NCI-H510A (cell line): ENCODE data around the gene FCN1.

ENCODE experiments used
- DNase-seq: peaks from one replicate; lab custom pipeline; 2025; lab: John Stamatoyannopoulos, UW

Gene FCN1

GRCh38 chr9:134937164-134937555 is 19.4 kb upstream of the FCN1 start:
- DNase-seq = no peak

DNA sequence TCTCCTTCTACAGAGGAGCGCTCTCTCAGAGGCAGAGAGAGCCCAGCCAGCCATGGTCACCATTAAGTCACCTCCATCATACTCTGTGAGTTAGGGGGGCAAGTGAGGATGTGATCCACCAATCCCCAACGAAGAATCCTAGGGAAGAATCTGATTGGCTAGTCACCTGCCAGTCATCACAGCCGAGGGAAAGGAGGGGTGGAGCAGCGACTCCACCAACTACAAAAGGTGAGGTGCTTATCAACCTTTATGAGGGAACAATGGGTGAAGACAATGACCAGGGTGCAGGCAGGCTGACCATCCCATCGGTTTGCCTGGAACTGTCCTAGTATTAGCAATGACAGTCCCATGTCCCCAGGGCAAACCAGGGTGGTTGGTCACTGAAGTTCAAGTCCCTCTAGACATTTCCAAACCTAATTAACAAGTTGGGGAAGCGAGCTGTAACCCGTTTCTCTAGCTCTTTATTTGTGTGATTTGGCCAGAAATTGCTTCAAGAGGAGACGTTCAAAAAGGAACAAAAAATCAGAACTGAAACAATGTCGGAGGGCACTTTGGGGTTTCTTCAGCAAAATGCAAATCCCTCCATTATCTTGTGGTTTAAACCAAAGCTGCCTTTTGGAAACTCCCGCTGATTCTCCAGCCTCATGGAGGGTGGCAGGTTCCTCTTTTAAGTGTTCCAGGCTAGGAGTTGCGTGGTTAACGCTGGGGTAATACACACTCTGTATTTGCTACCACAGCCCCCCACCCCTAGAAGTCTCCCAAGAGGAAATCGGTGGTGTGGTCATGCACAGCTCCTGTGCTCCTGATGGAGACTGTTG is 18.8 kb upstream of the FCN1 start:
- DNase-seq = no peak

- no peak for DNase-seq
These were observed 18.1 kb upstream of the FCN1 start for GRCh38 chr9:134935701-134936345.

GRCh38 chr9:134935056-134935640 is 17.4 kb upstream of the FCN1 start:
- DNase-seq = no peak

GRCh38 chr9:134933076-134933659 is 15.5 kb upstream of the FCN1 start:
- DNase-seq = no peak

DNA sequence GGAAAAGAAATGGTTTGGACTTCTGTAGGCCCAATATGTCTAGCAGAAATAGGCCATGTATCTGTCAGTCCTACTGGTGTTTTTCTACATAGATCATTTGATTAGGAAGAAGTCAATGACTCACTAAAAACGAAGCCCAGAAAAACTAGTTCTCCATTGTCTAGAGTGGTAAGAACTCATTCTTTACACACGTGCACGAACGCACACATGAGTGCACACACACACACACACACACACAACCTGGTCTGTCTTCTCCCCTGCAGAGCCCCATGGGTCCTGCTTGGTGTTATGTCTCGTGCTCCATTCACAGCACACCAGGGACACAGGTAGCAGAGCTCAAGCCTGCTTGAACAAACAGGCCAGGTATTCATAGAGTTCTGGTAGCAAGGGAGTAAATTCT is 14.9 kb upstream of the FCN1 start:
- no peak for DNase-seq

- DNase-seq = no peak
These were observed 14.5 kb upstream of the FCN1 start for GRCh38 chr9:134932171-134932570.

DNA sequence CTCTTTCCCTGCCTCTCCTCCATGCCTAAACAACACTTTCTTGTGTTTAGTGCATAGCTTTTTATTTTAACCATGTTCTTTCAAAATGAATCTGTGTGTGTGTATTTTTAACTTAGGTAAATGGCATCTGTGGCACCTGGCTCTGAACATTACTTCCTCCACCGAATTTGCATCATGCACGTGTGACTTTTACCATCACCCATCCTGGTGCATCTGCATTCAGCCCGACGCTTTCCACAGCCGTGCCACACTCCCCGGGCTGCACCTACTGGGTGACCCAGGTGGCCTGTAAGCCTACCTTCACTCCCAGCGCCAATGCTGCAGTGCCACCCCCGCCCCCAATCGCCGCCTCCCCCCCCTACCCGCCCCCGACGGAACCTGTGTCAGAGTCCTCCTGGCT is 12.7 kb upstream of the FCN1 start:
- no peak for DNase-seq

DNA sequence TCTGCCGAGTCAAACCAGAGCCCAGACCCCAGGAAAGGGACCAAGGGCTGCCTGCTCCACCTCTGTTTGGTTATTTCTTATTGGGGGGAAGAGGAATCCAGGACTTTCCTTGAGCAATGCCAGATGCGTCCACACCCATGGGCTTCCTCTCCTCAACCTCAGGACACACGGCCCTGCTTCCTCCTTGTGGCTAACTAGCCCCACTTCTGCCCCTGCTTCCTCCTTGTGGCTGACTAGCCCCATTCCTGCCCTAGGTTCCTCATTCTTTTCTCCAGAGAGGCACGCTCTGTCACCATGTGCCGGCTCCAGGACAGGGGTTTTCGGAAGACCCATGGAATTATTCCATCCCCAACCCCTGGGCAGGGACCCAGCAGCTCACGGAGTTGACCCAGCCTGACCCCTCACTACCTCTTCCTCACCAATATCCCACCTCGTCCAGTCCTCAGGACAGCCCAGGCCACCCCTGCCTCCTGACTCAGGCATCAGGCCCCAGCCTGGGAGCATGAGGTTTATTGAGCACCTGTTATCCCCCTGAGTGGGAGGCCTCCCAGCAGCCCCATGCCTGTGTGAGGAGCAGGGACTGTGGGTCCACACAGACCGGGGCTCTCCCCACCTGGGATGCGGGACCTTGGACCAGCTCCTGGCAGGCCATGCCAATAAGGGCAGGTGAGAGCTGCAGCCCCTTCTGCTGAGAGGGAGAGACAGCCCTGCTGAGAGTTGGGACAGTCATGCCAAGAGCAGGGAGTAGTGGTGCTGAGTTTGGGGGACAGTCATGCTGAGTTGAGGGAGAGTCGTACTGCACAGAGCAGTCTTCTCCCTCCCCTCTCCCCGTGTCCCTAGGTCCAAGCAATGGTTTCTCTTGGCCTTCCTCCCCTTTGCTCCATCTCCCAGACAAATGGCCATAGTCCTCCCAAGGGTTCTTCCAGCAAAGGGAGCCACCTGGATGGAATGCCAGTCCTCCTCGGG is 11.8 kb upstream of the FCN1 start:
- DNase-seq = no peak

GRCh38 chr9:134928436-134929192 is 10.9 kb upstream of the FCN1 start:
- no peak for DNase-seq

DNA sequence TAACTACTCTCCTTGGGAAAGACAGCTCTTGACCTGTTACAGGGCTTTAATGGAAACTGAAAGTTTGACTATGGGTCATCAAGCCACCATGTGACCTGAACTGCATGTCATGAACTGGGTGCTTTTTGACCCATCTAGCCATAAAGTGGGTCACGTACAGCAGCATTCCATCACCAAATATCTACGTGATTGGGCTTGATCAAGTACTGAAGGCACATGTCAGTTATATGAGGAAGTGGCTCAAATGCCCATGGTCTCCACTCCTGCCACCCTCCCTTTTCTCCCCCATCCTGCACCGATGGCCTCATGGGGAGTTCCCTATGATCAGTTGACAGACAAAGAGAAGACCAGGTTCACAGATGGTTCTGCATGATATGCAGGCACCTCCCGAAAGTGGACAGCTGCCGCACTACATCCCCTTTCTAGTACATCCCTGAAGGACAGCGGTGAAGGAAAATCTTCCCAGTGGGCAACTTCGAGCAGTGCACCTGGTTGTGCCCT is 7.3 kb upstream of the FCN1 start:
- DNase-seq = no peak

DNA sequence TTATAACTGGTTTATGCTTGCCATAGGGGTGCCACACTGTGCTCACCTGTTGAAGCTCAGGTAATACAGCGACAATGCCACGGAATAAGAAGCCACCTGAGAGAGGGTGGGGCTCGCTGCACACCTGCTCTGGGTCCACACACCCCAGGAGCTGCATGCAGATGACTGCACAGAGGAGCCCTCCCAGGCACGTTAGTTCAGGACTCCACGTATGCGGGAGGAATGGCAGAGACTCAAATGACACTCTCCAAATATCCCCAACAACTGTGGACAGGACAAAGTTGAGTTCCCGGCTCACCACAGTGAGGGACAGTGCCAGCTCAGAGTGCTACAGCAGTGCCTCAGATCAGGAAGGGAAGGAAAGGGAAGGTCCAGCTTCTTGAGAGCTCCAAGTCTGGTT is 5.8 kb upstream of the FCN1 start:
- no peak for DNase-seq

DNA sequence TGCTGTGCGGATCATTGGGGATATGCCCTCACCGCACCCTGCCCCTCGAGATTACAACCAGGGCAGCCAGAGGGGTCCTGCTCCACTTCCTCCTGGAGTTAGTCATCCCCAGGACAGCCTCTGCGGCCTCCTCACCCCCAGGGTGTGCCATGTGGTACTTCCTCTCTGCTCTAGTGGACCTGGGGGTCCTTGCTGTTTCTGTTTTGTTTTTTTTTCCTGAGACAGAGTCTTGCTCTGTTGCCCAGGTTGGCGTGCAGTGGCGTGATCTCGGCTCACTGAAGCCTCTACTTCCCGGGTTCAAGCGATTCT is 5.2 kb upstream of the FCN1 start:
- DNase-seq = no peak

- no peak for DNase-seq
These were observed 4.6 kb upstream of the FCN1 start for GRCh38 chr9:134922066-134922931.

DNA sequence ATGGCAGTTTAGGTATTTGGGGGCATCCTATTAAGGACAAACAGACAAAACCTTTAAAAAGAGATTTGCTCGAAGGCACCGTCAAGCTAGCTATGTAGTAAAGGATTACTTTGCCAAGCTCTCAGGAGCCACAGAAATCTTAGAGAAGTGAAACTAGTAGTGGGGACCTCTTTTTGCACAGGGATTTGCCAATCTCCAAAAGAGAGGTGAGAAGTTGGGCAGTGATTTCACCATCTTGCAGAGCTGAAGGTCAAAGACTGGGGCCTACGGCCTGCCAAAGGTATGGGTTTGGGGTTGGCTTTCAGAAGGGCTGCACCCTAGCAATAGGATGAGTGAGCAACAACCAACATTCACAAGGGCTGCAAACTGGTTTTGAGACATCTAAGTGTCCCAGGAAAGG is 1.6 kb upstream of the FCN1 start:
- DNase-seq = no peak

GRCh38 chr9:134918646-134919045 is 934 bp upstream of the FCN1 start:
- no peak for DNase-seq

DNA sequence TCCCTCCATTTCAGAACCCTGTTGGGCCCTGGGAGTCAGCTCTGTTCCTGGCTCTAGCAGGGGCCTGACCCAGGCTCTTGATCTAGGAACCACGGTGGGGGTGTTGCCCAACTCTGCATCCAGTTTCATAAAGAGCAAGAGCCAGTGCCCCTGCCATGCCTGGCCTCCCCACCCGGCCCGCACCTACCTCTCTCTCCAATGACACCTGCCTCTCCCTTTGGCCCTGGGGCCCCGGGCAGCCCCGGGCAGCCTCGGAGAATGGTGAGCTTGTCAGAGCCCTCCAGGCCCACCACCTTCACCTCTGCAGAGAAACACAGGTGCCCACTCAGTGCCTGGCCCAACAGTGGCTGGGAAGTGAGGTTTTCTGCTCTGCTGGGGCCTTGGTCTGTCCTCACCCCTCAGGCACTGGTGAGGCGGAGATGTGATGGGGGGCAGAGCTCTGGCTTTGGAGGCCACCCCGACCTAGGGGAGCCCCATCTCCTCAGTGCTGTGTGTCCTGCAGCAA is 1.5 kb downstream of the FCN1 start:
- no peak for DNase-seq

DNA sequence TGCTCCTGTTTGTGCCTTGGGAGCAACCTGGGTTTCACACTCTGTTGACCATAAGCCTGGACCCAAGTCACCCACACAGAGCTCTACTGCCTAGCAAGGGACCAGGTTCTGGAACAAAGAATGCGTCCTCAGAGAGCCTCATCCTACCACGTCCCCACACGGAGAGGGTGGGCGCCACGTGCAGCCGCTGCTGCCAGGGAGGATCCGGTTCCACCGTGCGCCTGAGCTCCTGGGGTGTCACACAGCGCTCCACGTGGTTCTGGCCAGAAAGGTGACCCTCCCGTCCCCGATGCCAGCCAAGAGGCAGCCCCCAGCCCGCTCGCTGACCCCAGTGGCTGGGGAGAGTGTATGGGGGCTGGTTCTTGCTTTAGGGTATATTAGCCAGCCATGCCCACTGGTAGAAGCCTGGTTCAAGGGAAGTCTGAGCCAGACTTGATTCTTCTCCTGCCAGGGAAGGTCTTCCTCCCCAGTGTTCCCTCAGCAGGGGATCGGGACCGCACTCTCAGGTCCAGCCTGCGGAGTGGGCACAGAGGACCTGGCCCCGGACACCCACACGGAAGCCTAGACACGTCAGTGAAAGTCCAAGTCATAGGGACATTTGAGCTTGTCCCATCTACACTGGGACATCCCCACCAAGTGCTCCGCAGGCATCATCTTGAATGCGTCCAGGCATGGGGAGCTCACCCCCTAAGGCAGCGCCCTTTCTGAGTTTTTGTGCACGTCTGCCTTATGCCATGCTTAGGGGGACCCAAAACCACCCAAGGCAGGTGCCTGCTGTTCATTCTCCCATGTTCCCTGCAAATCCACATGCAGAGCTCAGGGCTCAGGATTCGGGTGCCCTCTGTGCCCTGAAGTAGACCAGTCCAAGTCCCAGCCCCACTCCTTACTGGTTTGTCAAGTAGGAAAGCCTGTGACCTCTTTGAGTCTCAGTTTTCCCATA is 2.4 kb downstream of the FCN1 start:
- DNase-seq = no peak

DNA sequence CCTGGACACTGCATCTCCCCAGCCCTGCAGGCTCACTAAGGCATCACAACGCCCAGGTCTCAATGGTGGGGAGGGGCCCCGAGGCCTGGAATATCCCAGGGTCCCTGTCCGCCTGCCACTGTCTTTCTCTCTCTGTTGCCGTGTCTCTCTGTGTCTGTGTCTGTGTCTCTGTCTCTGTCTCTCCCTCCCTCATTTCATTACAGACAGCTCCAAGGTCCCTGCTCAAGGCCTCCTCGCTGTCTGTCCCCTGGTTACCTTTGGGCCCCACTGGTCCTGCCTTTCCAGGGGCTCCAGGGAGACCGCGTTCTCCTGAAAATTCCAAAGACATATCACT is 3.2 kb downstream of the FCN1 start:
- no peak for DNase-seq
